ENCODE results near the gene MAML2.

The MAML2 gene

DNA sequence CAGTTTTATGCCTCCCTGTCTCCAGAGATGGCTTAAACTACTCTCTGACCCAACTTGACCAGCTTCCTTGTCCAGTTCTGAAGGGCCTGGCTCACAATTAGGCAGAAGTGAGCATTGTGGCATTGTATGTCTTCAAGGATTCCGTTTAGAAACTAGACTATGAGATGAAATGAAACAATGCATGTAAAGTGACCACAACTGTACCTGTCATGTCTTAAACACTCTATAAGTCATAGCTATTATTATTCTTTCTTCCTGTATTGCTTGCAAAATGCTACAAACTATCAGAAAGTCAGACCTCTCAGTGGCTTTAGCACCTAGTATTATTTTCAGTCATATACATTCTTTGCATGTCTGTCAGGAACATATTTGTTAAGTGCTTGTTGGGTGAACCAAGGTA lies 291.2 kb downstream of the MAML2 start:
- no peak for DNase-seq
- in situ Hi-C loops (cut with MboI; ENCODE audit: low pct_unique_long_range_greater_than_20kb, low sequenced_read_pairs): no loop called here

DNA sequence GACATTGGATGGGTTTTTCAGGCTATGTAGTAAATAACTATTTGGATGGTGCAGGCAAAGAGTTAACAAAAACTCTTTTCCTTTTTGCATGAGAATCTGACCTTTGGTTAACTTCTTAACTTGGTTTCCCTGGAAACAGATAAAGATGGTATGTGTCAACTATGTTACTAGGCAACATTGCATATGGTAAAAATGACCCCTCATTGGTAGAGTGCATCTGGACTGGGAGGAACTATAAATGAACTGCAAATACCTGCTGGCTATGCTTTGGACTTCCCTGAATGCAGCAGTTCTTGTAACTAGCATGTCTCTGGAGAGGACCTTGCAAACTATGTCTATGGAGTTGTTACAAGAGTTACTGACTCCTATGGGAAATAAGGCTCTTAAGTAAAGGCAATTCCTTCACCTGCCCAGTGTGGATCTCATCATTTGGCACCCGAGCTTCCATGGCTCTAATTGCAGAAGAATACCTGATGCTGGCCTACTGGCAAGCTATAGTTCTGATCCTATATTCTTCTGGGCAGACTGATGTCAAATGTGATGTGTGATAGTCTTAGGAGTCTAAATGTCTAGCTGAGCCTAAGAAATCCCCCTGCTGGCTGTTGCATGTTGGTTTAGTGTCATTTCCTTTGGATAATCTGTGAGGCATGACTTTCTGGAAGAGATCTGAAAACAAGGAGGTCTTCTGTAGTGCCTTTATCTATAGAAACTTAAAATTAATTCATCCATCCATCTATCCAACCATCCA lies 292.4 kb downstream of the MAML2 start:
- in situ Hi-C loops (cut with MboI; ENCODE audit: low pct_unique_long_range_greater_than_20kb, low sequenced_read_pairs): no loop called here
- DNase-seq: no peak

DNA sequence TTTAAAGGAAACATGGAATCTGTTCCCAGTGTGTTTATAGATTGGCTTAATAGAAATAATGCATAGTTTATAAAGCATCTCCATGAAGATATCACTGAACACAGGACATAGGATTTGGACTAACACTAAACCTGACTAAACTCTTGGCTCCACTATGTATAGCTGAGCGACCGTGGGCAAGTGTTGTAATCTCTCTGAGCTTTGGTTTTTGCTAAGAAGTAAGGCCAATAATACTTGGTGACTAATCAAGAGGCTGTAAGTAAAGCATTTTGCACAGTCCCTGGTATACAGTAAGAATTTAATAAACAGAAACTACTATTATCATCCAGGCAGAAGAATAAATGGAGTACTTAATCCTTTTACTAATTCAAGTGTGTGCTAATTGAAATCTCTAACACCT lies 293.6 kb downstream of the MAML2 start:
- in situ Hi-C loops (cut with MboI; ENCODE audit: low pct_unique_long_range_greater_than_20kb, low sequenced_read_pairs): no loop called here
- DNase-seq: no peak

DNA sequence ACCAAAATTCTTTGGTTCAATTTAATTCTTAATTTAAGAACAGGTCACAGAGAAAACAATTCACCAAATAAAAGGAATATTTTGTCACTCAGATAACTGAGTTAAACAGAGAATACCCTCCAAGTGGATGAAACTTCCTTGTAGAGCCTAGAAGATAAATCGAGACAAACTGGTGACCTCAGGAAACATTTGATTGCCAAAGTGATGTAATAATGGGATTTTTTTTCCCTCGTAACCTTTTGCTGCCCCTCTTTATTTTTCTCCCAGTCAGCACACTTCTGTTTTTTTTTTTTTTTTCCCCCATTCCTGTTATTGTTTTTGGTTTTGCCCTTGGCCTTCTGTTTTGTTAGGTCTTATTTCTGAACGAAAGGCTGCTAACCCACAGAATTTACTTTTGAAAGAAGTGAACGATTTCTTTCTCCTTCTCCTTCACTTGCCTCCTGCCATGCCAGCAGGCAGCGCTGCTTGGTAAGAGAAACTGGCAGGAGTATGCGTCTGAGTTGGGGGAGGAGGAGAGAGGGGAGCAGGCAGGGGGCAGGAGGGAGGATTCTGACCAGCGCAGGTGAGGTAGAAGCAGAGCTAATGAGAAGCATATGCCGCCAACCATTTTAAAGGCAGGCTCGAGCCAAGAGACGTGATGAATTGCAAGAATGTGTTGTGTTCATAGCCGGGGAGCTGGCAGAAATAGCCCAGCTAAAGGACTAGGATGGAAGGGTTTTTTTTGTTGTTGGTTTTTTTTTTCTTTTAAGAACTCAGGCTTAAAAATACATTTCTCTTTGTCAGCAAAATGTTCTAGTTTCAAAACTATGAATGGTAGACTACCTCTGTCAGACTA lies 297.2 kb downstream of the MAML2 start:
- in situ Hi-C loops (cut with MboI; ENCODE audit: low pct_unique_long_range_greater_than_20kb, low sequenced_read_pairs): no loop called here
- no peak for DNase-seq

DNA sequence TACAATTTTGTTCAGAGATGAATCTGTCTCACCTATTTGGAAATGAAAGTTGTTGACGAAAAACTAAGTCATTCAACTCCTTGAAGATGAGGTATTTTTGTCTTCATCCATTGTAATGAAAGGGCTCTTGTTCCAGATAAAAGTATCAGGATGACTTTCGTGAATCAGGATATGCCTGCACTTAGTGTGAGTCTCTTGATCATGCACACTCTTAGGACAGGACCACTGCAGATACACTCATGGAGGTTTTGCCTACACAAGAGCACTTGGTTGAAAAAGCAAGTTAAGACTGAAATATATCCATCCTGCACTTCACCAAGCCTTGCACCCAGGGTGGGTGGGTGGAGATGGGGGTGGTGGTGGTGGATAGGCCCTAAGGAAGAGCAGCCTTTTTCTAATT lies 298.2 kb downstream of the MAML2 start:
- in situ Hi-C loops (cut with MboI; ENCODE audit: low pct_unique_long_range_greater_than_20kb, low sequenced_read_pairs): no loop called here
- no peak for DNase-seq

DNA sequence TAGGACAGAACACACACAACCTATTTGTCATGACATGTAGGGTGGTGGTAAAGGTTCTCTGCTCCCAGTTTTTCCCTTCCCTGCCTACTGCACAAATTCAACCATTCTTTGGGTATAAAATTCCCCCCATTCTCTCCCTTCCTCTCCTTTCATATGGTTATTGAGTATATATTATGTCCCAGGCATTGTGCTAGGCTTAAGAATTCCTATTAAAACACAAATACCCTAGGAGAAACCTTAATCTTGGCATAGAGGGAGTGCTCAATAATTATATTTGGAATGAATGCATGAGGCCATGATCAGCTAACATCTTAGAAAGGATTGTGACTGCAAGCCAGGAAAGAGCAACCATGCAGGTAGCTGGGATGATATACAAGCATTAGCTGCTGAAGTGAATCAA lies 298.7 kb downstream of the MAML2 start:
- in situ Hi-C loops (cut with MboI; ENCODE audit: low pct_unique_long_range_greater_than_20kb, low sequenced_read_pairs): no loop called here
- no peak for DNase-seq

DNA sequence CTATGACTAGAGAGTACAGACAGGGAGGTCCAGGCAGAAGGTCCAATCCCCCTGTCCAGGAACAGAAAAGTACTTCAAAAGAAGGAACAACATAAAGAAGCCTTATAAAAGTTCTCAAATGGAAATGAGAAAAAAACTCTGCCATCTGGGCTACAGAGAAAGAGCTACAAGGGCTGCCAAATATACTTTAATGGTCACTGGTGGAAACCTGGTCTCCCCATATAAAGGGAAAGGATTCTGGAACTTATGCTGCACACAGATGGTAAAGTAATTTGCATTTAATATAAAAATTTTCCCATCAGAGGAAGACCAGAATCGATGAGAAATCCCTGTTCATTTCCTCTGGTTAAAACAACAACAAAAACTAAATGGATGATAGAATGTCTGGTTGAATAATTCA lies 299.7 kb downstream of the MAML2 start:
- in situ Hi-C loops (cut with MboI; ENCODE audit: low pct_unique_long_range_greater_than_20kb, low sequenced_read_pairs): no loop called here
- DNase-seq: no peak

DNA sequence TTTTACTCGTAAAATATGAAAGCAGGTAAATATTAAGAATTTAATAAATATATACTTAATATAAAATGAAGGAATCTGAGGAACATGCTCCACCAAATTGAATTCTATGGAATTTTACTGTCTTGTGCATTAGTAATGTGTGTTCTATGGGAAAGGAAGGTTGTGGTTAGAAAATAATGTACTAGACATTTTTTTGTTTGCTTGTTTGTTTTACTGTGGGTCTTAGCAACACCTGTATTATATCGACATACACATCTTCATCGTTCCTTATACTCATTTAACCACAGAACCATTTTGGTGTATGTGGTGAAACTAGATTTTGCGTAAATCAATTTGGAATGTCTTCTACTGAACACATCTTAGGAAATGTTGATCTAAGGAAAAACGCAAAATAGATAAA lies 304.9 kb downstream of the MAML2 start:
- DNase-seq: no peak
- in situ Hi-C loops (cut with MboI; ENCODE audit: low pct_unique_long_range_greater_than_20kb, low sequenced_read_pairs): no loop called here

DNA sequence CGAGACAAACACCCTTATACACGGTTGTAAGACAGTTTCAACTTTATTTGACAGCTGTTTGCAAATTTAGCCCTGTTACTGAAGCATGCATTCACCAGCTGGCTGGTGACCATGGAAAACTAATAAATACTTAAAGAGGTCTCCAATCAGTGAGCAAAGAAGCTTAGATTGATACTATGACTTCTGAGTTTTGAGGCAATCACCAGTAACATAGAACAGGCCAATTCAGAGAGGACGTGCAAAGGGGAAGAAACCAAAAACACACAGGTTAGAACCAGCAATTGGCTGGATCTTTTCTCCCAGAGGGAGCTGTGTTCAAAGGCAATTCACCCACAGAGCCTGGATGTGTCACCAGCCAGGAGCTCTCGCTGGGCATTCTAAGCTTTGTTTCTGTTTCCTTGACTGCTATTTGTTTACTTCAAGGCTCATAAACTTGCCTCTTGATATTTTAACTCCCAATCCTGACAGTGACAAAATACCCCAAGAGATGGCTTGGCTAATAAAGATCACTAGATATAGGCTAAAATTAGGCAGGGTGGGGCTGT lies 305.5 kb downstream of the MAML2 start:
- no peak for DNase-seq
- in situ Hi-C loops (cut with MboI; ENCODE audit: low pct_unique_long_range_greater_than_20kb, low sequenced_read_pairs): no loop called here

DNA sequence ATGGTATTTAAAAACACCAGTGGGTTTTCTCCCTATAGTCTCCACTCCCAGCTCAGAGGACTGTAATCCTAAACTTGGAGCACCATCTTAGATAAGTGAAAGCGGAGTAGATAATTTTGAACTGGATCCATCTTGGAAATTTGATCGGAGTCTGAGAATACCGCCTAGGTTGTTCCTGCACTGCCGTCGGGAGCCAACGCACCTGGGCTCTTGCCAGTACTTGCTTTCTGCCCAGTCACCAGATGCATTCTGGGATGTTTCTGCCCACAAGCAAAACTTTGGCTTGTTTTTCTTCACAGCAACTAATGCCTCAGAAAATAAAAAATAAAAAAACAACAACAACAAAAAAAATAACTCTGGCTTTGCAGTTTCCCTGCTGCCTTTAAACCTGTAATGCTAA lies 306.1 kb downstream of the MAML2 start:
- in situ Hi-C loops (cut with MboI; ENCODE audit: low pct_unique_long_range_greater_than_20kb, low sequenced_read_pairs): no loop called here
- no peak for DNase-seq

DNA sequence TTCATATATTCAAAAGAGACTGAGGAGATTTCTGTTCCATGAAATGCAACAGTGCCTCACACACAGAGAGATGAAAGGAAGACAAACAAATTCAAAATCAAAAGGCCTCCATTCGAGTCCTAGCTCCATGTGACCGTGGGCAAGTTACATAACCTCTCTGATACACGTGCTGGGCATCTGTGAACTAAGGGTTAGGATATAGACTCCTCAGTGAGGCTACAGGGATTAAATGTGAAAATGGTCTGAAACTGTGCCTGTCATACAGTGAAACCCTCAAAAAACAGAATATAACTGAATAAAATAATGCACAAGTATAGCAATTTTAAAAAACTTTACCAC lies 307.3 kb downstream of the MAML2 start:
- no peak for DNase-seq
- in situ Hi-C loops (cut with MboI; ENCODE audit: low pct_unique_long_range_greater_than_20kb, low sequenced_read_pairs): no loop called here

DNA sequence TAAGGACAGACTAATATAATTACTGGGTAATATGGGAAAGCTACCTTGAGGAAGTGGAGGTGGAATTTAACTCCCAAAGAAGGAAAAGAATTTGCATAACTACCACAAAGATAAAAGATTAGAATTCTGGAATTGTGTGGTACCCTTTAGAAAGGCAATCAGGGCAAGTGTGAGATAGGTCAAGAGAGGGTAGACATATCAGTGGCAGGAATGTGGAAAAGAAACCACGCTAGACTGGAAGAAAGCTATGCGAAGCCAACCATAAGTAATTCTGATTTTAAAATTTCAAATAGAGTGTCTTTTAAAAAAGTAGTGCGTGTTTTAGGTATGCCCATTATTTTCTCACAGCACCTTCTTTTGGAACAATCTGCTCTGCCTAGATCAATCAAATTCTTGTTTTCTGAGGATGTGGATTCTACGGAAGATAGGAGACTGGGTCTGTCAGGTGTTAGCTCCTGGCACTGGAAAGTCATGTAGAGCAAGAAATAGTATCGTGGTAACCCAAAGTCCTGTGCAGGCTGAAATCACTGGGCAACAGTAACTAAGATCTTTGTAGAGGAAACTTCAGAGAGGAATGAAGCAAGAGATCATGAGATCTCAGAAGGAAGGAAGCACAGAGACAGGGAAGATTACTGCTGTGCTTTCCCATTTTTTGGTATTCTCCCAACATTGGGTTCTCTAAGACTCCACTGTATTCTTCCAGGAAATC lies 307.8 kb downstream of the MAML2 start:
- DNase-seq: no peak
- in situ Hi-C loops (cut with MboI; ENCODE audit: low pct_unique_long_range_greater_than_20kb, low sequenced_read_pairs): no loop called here

DNA sequence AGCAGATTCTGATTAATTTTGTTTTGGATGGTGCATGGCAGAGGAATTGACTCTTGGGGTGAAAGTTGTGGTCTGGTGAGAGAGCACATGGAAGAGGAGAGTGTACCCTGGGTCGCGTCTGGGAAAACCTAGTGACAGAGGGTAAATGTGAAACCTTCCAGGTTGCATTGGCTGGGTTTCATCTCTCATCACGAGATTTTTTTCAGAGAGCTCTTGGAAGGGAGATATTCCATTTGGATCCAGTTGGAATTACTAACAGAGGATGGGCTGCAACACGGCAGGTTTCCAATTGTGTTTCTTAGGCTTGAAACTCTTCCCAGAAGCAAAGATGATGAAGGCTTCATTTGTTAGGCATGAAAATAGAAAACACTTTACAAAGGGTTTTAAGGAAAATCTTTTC lies 309.4 kb downstream of the MAML2 start:
- DNase-seq: no peak
- in situ Hi-C loops (cut with MboI; ENCODE audit: low pct_unique_long_range_greater_than_20kb, low sequenced_read_pairs): no loop called here

DNA sequence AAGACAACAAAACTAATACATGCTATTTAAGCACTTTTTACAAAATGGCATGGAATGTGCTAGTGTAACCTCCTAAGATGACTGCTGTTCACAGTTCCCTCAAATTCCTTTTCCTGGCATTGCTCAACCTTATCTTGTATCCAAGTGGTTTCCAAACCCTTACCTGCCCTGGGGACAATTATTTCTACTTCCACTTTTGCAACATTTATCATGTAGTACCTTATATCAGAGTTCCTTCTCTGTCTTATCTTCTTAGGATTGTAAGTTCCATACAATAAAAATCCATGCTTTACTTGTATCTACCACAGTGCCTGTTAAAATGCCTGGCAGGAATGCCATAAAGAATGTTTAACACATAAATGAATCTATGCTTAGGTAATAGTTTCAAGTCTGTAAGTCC lies 309.9 kb downstream of the MAML2 start:
- DNase-seq: no peak

DNA sequence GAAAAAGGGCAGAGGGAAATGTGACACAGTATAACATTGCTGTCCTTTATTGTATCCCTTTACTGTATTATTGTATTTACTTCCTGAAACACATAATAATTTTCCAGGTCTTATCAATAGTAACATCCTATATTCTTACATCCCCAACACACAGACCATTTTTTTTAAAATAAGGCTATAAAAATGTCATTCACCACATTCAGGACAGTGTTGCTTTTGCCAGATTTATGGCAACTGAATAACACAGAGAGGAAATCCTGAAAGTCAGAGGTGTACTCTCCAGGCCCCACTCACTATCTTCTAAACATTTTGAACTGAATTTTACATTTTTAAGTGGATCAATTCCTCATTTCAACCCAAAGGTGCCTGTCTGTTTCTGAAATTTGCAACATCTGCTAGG lies 314.2 kb downstream of the MAML2 start:
- in situ Hi-C loops (cut with MboI; ENCODE audit: low pct_unique_long_range_greater_than_20kb, low sequenced_read_pairs): no loop called here
- DNase-seq: no peak

More for the DNA sequence above, 309.9 kb downstream of the MAML2 start:
- in situ Hi-C loops (cut with MboI; ENCODE audit: low pct_unique_long_range_greater_than_20kb, low sequenced_read_pairs): no loop called here

DNA sequence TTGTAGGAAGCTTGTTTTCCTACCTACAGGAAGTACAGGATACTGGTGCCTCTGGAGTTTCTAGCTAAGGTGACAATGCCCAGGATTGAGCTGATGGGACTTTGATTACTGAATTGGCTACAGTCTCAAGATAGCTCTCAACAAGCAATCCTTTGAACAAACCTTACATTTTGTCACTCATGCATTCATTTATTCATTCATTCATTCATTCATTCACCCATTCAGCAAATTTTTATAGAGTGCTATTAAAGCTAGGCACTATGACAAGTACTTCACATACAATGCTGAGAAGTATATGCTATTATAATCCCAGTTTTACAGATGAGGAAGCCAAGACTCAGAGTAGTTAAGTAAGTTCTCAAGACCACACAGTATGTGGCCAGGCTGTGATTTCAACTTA lies 316.0 kb downstream of the MAML2 start:
- in situ Hi-C loops (cut with MboI; ENCODE audit: low pct_unique_long_range_greater_than_20kb, low sequenced_read_pairs): no loop called here
- DNase-seq: no peak

DNA sequence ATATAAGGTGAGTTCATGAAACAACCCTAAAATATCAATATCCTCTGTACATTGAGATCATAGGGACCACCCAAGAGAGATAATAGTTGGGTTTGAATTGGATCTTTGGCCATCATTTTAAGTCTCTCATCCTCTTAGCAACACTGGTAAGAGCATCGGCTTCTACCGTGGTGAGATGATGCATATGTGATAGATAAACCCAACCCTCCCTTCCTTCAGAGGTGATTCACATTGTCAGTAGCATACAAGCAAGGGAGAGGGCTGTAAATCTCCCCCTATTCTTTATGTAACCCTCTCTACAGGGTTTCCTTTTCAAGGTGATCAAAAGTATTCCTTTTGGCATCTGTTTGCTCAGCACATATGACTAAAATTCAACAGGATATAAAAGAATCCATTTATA lies 316.7 kb downstream of the MAML2 start:
- in situ Hi-C loops (cut with MboI; ENCODE audit: low pct_unique_long_range_greater_than_20kb, low sequenced_read_pairs): no loop called here

DNA sequence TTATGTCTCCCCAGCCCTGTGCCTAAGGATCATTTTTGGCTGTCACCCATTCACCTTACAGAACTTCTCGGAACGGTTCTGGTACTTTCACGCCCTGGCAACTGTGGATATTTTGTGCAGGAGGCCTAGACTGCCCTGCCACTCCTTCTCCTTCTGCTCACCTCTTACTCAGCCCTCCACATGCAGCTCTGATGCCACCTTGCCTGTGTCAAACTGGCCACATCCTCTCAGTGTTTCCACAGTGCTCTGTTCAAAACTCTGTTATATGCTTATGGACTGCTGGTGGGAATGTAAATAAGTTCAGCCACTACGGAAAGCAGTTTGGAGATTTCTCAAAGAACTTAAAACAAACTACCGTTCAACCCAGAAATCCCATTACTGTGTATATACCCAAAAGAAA lies 318.3 kb downstream of the MAML2 start:
- no peak for DNase-seq
- in situ Hi-C loops (cut with MboI; ENCODE audit: low pct_unique_long_range_greater_than_20kb, low sequenced_read_pairs): no loop called here

More for the DNA sequence above, 316.7 kb downstream of the MAML2 start:
- DNase-seq: no peak

DNA sequence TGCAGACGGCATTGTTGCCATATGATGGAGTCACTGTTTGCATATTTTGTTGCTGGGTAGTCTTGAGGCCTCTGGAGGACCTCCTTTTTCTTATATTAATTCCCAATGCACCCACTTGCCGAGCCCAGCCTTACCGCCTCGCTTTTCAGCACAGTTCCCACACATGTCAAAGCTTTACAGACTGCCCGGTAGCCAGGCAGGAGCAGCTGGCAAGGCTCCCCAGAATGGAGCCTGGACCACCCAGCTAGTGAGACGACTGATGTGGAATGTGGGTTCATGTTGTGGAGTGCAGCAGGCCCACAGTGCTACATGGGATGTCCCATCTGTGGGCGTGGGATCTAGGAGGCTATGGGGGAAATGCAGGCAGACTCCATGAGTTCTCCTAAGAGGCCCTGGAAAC lies 319.7 kb downstream of the MAML2 start:
- no peak for DNase-seq
- in situ Hi-C loops (cut with MboI; ENCODE audit: low pct_unique_long_range_greater_than_20kb, low sequenced_read_pairs): no loop called here

Measured in KBM-7 (cell line).